GM12873 (cell line): Measurements from ENCODE around the gene SPON1.

ENCODE experiments used
- CTCF ChIP-seq: IDR thresholded peaks from 2 replicates; pipeline ENCODE4 v1.5.1; 2012; ENCODE audit warnings: low read depth, mild to moderate bottlenecking, moderate library complexity, low read length, control low read depth; ENCODE audit not compliant: insufficient read depth; ENCODE audit errors: missing control alignments

Gene SPON1

GRCh38 chr11:14112721-14113120 lies 150.2 kb downstream of the SPON1 start:
- TF ChIP-seq CTCF, result no peak

- no peak for TF ChIP-seq CTCF
Measured at GRCh38 chr11:14114269-14114668, 151.7 kb downstream of the SPON1 start.

GRCh38 chr11:14114786-14115185 lies 152.3 kb downstream of the SPON1 start:
- no peak for TF ChIP-seq CTCF

- no peak for TF ChIP-seq CTCF
Measured at GRCh38 chr11:14117632-14118031, 155.1 kb downstream of the SPON1 start.

GRCh38 chr11:14118072-14118471 lies 155.5 kb downstream of the SPON1 start:
- TF ChIP-seq CTCF, result no peak

GRCh38 chr11:14119357-14119756 lies 156.8 kb downstream of the SPON1 start:
- TF ChIP-seq CTCF, result no peak

- TF ChIP-seq CTCF, result no peak
Measured at GRCh38 chr11:14124350-14124749, 161.8 kb downstream of the SPON1 start.
